GM12874 (cell line): Measurements from ENCODE around the gene PPP1R10.

Source experiments
- TF ChIP-seq, protein P1 (sequence below): IDR thresholded peaks from 2 replicates; pipeline ENCODE4 v1.5.1; 2011; ENCODE audit warnings: low read depth, mild to moderate bottlenecking, control low read depth, low read length, moderate library complexity; ENCODE audit not compliant: insufficient read depth

PPP1R10 gene

GRCh38 chr6:30616811-30617564 lies at the start of gene PPP1R10:
TSS of gene PPP1R10 (minus strand) at chr6:30617243. CDS start at chr6:30609944, 7,299 bp downstream.
- TF ChIP-seq, protein P1, sequence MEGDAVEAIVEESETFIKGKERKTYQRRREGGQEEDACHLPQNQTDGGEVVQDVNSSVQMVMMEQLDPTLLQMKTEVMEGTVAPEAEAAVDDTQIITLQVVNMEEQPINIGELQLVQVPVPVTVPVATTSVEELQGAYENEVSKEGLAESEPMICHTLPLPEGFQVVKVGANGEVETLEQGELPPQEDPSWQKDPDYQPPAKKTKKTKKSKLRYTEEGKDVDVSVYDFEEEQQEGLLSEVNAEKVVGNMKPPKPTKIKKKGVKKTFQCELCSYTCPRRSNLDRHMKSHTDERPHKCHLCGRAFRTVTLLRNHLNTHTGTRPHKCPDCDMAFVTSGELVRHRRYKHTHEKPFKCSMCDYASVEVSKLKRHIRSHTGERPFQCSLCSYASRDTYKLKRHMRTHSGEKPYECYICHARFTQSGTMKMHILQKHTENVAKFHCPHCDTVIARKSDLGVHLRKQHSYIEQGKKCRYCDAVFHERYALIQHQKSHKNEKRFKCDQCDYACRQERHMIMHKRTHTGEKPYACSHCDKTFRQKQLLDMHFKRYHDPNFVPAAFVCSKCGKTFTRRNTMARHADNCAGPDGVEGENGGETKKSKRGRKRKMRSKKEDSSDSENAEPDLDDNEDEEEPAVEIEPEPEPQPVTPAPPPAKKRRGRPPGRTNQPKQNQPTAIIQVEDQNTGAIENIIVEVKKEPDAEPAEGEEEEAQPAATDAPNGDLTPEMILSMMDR = no peak

DNA sequence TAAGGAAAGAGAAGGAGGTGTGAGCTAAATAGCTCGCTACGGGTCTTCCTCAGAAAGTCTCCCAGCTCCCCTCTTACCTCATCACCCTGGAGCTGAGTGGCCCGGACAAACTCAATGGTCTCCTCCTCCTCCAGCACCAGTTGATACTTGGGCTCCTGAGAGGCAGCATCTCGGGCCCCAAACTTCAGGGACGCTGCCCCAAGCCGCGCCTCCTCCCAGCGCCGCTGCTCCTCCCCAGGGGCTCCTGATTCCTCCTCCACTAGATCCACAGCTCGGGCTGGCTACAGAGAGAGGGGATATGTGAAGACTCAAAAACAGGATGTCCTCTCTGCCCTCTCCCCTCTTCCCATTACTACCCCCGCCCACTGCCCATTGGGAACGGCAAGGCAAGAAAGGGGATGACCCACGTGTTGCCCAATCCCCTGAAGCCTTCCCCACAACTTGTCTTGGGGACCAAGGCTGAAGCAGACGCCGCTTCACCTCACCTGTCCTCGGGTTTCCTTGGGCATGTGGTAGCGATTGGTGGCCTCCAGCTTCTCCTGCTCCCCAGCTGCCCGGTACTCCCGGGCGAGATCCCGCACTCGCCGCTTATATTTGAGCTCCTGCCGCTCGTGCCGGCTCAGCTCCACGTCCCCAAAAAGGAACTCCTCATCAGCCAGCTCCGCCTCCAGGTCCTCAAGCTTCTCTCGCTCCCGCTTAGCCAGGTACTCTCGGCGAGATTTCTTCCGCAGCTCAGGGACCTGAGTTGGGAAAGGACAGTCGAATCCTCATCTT lies 48.1 kb upstream of the PPP1R10 start:
- TF ChIP-seq, protein P1 = no peak

DNA sequence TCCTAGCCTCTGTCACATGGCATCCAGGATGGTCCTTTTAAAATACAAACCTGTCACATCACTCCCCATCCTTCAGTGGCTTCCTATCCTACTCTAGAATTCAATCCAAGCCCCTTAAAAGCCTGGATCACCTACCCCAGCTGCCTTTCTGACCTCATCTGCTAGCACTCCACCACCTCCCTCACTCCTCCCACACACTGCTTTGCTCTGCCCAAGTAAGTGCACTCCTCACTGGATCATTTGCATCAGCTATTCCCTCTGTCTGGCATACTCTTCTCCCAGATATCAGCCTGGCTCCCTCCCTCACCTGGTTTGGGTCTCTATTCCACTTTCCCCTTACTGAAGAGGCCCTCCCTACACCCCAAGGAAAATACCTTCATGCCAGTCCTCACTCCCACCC lies 40.4 kb upstream of the PPP1R10 start:
- TF ChIP-seq, protein P1 = no peak

GRCh38 chr6:30656513-30656912 lies 39.5 kb upstream of the PPP1R10 start:
- TF ChIP-seq, protein P1 = no peak

DNA sequence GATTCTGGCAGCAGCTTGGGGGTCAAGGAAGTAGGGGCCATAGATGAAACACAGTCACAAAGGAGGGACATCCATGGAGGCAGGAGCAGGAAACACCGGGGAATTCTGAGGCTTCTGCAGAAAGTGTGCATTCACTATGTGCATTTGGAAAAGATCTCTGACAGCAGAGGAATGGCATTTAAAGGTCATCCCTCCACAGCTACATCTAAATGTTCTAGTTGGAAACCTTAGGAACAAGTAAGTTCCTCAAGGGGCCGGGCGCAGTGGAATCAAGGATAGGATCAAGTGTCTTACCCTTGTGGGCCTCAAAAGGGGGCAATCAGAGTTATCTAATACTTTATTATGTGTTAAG lies 38.7 kb upstream of the PPP1R10 start:
- TF ChIP-seq, protein P1 = no peak

DNA sequence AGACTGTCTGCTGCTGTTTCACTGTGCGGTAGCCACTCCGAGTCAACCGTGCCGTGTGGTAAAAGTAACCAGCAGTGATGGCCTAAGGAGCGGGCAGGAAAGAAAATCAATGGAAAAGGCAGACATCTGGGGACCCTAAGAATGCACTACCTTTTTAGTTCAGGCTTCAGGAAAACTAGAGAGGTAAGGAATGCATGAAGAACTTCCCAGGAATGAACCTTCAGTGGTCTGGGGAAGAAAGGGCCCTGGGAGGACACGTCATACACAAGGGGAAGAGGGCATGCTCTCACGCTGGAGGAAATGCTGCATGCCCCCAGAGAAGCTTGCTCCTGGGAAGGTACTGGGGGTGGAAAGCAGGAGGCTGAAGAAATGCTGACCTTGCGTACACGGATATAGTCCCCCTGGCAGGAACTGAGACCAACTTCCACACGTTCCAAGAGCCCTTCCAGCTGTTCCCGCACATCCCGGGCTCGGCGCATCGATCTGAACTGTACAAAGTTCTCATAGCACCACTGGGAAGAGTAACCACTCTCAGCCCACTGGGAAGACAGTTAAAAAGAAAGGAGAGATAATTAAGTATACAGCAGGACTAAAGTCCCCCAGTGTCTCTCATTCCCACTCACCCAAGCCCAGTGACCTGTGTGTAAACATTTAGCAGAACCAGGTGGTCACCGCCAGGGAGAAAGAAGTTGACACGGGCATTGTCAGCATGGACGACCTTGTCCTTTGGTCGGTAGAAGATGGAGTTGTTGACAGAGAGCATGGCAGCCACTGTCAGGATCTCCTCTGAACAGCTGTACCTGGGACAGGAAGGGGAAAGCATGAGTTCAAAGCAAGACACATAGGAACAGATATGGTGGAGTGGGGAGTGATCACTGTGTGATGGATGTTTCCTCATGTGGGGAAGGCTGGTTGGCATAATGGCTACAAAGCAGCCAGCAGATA lies 38.0 kb upstream of the PPP1R10 start:
- TF ChIP-seq, protein P1 = no peak

- TF ChIP-seq, protein P1 = no peak
Observed at GRCh38 chr6:30651143-30651542, 34.1 kb upstream of the PPP1R10 start.
